GM23338 (cell line): Measurements from ENCODE around the gene LCLAT1. TPM values are rescaled to one million over a fixed set of nuclear protein-coding genes. Genes with fewer than 3 reads are reported as not detected.

Source experiments
- ATAC-seq: fragments of 200-7000 bp; cut with Tn5 transposase; 3 replicates; pipeline ENCODE4 v1.9.1; 2020
- DNase-seq: peaks from one replicate; pipeline ENCODE4 v3.0.0-alpha.2; 2015; ENCODE audit warnings: low spot score
- H2AFZ ChIP-seq: fragments of 200-600 bp; sonication (generic); 2 replicates; pipeline ENCODE4 v1.8.0; 2016; ENCODE audit warnings: antibody characterized with exemption, mild to moderate bottlenecking, moderate library complexity
- H3F3A ChIP-seq: fragments of 200-600 bp; sonication (generic); replicated peaks from 2 replicates; pipeline ENCODE4 v1.8.0; 2017; ENCODE audit warnings: antibody characterized with exemption, mixed run types, low read depth
- H3K27ac ChIP-seq: fragments of 200-600 bp; sonication (generic); 2 replicates; pipeline ENCODE4 v1.6.1; 2016; ENCODE audit warnings: low read depth
- H3K27me3 ChIP-seq: fragments of 200-600 bp; sonication (generic); 2 replicates; pipeline ENCODE4 v1.8.0; 2016; ENCODE audit warnings: mild to moderate bottlenecking, mixed run types, moderate library complexity; ENCODE audit not compliant: insufficient read depth
- H3K36me3 ChIP-seq: fragments of 200-600 bp; sonication (generic); 2 replicates; pipeline ENCODE4 v1.8.0; 2016; ENCODE audit warnings: mild to moderate bottlenecking; ENCODE audit not compliant: insufficient read depth
- H3K4me1 ChIP-seq: fragments of 200-600 bp; sonication (generic); 2 replicates; pipeline ENCODE4 v1.8.0; 2016; ENCODE audit warnings: mild to moderate bottlenecking, moderate library complexity; ENCODE audit not compliant: insufficient read depth
- H3K4me2 ChIP-seq: fragments of 200-600 bp; sonication (generic); 2 replicates; pipeline ENCODE4 v1.7.1; 2017; ENCODE audit warnings: mixed run types
- H3K4me3 ChIP-seq: fragments of 200-600 bp; sonication (generic); 2 replicates; pipeline ENCODE4 v1.6.1; 2016; ENCODE audit warnings: mixed run types
- H3K79me2 ChIP-seq: fragments of 200-600 bp; sonication (generic); replicated peaks from 2 replicates; pipeline ENCODE4 v1.8.0; 2017; ENCODE audit warnings: mild to moderate bottlenecking; ENCODE audit not compliant: insufficient read depth
- H3K9me2 ChIP-seq: fragments of 200-600 bp; sonication (generic); 2 replicates; pipeline ENCODE4 v1.8.0; 2017; ENCODE audit not compliant: insufficient read depth
- H4K20me1 ChIP-seq: fragments of 200-600 bp; sonication (generic); replicated peaks from 2 replicates; pipeline ENCODE4 v1.8.0; 2017; ENCODE audit warnings: mild to moderate bottlenecking; ENCODE audit not compliant: insufficient read depth
- H3K27ac Mint-ChIP-seq: 2 replicates; pipeline ENCODE4 v1.8.0; 2020; ENCODE audit warnings: inconsistent platforms, mild to moderate bottlenecking, moderate library complexity, mixed read lengths
- H3K27me3 Mint-ChIP-seq: 3 replicates; pipeline ENCODE4 v1.8.0; 2022; ENCODE audit warnings: low read depth, mild to moderate bottlenecking, moderate library complexity, mixed read lengths, inconsistent platforms; ENCODE audit not compliant: insufficient read depth, poor library complexity
- H3K36me3 Mint-ChIP-seq: 3 replicates; pipeline ENCODE4 v1.8.0; 2021; ENCODE audit warnings: low read depth, mild to moderate bottlenecking, inconsistent platforms, moderate library complexity, mixed read lengths
- H3K4me1 Mint-ChIP-seq: 3 replicates; pipeline ENCODE4 v1.8.0; 2020; ENCODE audit warnings: mild to moderate bottlenecking, inconsistent platforms, mixed read lengths
- H3K4me3 Mint-ChIP-seq: 3 replicates; pipeline ENCODE4 v1.8.0; 2021; ENCODE audit warnings: moderate library complexity, mild to moderate bottlenecking, inconsistent platforms, mixed read lengths
- H3K9me3 Mint-ChIP-seq: 3 replicates; pipeline ENCODE4 v1.8.0; 2020; ENCODE audit warnings: moderate library complexity, mild to moderate bottlenecking, inconsistent platforms, mixed read lengths
- CREB1 ChIP-seq: fragments of 250-450 bp; sonication (Bioruptor Pico); IDR thresholded peaks from 2 replicates; pipeline ENCODE4 v1.5.0; 2020; ENCODE audit warnings: low read depth, mild to moderate bottlenecking, moderate library complexity
- CTCF ChIP-seq, 2 experiments: fragments of 200-600 bp in 1 of 2; sonication (generic) in 1 of 2; conservative IDR thresholded peaks; 2 replicates each; pipeline versions ENCODE4 v1.5.1 to v1.6.1; 2016 to 2017; ENCODE audit warnings: antibody characterized with exemption in 2 of 2, low read depth in 2 of 2, mild to moderate bottlenecking in 2 of 2, moderate library complexity in 1 of 2
- ETS1 ChIP-seq: IDR thresholded peaks from 2 replicates; pipeline ENCODE4 v1.6.1; 2016; ENCODE audit warnings: antibody characterized with exemption
- EZH2 ChIP-seq: fragments of 200-600 bp; sonication (generic); IDR thresholded peaks from one replicate; pipeline ENCODE4 v1.8.0; 2017; ENCODE audit warnings: antibody characterized with exemption, mild to moderate bottlenecking, low read depth; ENCODE audit not compliant: unreplicated experiment
- EZH2phosphoT487 ChIP-seq: fragments of 200-600 bp; sonication (generic); IDR thresholded peaks from one replicate; pipeline ENCODE4 v1.8.1; 2018; ENCODE audit warnings: antibody characterized with exemption; ENCODE audit not compliant: unreplicated experiment
- JUNB ChIP-seq: IDR thresholded peaks from one replicate; pipeline ENCODE4 v1.6.1; 2016; ENCODE audit warnings: antibody characterized with exemption; ENCODE audit not compliant: unreplicated experiment
- NANOG ChIP-seq: IDR thresholded peaks from 2 replicates; pipeline ENCODE4 v1.6.1; 2016; ENCODE audit warnings: antibody characterized with exemption, borderline replicate concordance
- POLR2AphosphoS5 ChIP-seq: IDR thresholded peaks from 2 replicates; pipeline ENCODE4 v1.6.1; 2016; ENCODE audit warnings: antibody characterized with exemption, low read depth
- REST ChIP-seq: IDR thresholded peaks from one replicate; pipeline ENCODE4 v1.6.1; 2018; ENCODE audit warnings: antibody characterized with exemption; ENCODE audit not compliant: unreplicated experiment
- STAT1 ChIP-seq: IDR thresholded peaks from one replicate; pipeline ENCODE4 v1.6.1; 2016; ENCODE audit warnings: antibody characterized with exemption; ENCODE audit not compliant: unreplicated experiment
- ZNF114 ChIP-seq: fragments of 250-450 bp; sonication (Bioruptor Pico); IDR thresholded peaks from 2 replicates; pipeline ENCODE4 v1.5.0; 2020; ENCODE audit warnings: mild to moderate bottlenecking, moderate library complexity
- ZNF331 ChIP-seq: fragments of 250-450 bp; sonication (Bioruptor Pico); IDR thresholded peaks from 2 replicates; pipeline ENCODE4 v1.5.0; 2020; ENCODE audit warnings: low read depth, mild to moderate bottlenecking, moderate library complexity
- polyA plus RNA-seq: library from polyadenylated mRNA; unstranded; fragments of >200 nt; fragmentation: Nextera tagmentation; extraction: Ambion mirVana; gene quantifications from 2 replicates; pipeline ENCODE4 v1.2.1, GENCODE V29; 2016
- total RNA-seq: library from RNA; depleted of rRNA; stranded (reverse); fragments of >200 nt; shearing (Covaris generic); gene quantifications from 2 replicates; pipeline ENCODE4 v1.2.3, GENCODE V29; 2014
- TF ChIP-seq, protein P1 (sequence below): fragments of 250-450 bp; sonication (Bioruptor Pico); IDR thresholded peaks from 2 replicates; pipeline ENCODE4 v1.5.0; 2020; ENCODE audit warnings: mild to moderate bottlenecking, moderate library complexity

The LCLAT1 gene
- total and polyA plus RNA-seq, 2 experiments from 2014 or later = 11.5 to 30.1 TPM

- Histone ChIP-seq H3K4me3 (no peak overlapping the region), H4K20me1 (no peaks in the 10 kb centered on the region), H3K4me1 (peaks cover 42% of the 10 kb centered on the region), H3K27me3 (no peaks in the 10 kb centered on the region), H3K79me2 (0 out of 2 replicates have a peak, but pooled peaks cover 3% of the 10 kb centered on the region), H2AFZ (no peak overlapping the region), H3K9me2 (no peaks in the 10 kb centered on the region), H3K27ac (no peak overlapping the region), H3K36me3 (no peaks in the 10 kb centered on the region), H3K4me2 (no peak overlapping the region), H3F3A (no peaks in the 10 kb centered on the region)
- DNase-seq (no peak), ATAC-seq (no peak)
- H3K27me3 Mint-ChIP-seq = peaks cover 5% of the 10 kb centered on the region
- no peak overlapping the region for H3K27ac Mint-ChIP-seq
- H3K36me3 Mint-ChIP-seq = peaks cover 7% of the 10 kb centered on the region; the same call in 2 of the 3 replicates
- H3K9me3 Mint-ChIP-seq = 0 out of 3 replicates have a peak, but pooled peaks cover 4% of the 10 kb centered on the region
- TF ChIP-seq EZH2 (no peak), NANOG (no peak), JUNB (no peak), ZNF331 (no peak), STAT1 (no peak), REST (no peak), CTCF (conservative IDR thresholded peaks at IDR 0.05; ENCODE audit: low read depth in 2 of 2) (no peak), CREB1 (CRISPR knock-in tag) (no peak), ETS1 (no peak), EZH2phosphoT487 (no peak), POLR2AphosphoS5 (no peak), ZNF114 (CRISPR knock-in tag) (no peak)
- TF ChIP-seq, protein P1, sequence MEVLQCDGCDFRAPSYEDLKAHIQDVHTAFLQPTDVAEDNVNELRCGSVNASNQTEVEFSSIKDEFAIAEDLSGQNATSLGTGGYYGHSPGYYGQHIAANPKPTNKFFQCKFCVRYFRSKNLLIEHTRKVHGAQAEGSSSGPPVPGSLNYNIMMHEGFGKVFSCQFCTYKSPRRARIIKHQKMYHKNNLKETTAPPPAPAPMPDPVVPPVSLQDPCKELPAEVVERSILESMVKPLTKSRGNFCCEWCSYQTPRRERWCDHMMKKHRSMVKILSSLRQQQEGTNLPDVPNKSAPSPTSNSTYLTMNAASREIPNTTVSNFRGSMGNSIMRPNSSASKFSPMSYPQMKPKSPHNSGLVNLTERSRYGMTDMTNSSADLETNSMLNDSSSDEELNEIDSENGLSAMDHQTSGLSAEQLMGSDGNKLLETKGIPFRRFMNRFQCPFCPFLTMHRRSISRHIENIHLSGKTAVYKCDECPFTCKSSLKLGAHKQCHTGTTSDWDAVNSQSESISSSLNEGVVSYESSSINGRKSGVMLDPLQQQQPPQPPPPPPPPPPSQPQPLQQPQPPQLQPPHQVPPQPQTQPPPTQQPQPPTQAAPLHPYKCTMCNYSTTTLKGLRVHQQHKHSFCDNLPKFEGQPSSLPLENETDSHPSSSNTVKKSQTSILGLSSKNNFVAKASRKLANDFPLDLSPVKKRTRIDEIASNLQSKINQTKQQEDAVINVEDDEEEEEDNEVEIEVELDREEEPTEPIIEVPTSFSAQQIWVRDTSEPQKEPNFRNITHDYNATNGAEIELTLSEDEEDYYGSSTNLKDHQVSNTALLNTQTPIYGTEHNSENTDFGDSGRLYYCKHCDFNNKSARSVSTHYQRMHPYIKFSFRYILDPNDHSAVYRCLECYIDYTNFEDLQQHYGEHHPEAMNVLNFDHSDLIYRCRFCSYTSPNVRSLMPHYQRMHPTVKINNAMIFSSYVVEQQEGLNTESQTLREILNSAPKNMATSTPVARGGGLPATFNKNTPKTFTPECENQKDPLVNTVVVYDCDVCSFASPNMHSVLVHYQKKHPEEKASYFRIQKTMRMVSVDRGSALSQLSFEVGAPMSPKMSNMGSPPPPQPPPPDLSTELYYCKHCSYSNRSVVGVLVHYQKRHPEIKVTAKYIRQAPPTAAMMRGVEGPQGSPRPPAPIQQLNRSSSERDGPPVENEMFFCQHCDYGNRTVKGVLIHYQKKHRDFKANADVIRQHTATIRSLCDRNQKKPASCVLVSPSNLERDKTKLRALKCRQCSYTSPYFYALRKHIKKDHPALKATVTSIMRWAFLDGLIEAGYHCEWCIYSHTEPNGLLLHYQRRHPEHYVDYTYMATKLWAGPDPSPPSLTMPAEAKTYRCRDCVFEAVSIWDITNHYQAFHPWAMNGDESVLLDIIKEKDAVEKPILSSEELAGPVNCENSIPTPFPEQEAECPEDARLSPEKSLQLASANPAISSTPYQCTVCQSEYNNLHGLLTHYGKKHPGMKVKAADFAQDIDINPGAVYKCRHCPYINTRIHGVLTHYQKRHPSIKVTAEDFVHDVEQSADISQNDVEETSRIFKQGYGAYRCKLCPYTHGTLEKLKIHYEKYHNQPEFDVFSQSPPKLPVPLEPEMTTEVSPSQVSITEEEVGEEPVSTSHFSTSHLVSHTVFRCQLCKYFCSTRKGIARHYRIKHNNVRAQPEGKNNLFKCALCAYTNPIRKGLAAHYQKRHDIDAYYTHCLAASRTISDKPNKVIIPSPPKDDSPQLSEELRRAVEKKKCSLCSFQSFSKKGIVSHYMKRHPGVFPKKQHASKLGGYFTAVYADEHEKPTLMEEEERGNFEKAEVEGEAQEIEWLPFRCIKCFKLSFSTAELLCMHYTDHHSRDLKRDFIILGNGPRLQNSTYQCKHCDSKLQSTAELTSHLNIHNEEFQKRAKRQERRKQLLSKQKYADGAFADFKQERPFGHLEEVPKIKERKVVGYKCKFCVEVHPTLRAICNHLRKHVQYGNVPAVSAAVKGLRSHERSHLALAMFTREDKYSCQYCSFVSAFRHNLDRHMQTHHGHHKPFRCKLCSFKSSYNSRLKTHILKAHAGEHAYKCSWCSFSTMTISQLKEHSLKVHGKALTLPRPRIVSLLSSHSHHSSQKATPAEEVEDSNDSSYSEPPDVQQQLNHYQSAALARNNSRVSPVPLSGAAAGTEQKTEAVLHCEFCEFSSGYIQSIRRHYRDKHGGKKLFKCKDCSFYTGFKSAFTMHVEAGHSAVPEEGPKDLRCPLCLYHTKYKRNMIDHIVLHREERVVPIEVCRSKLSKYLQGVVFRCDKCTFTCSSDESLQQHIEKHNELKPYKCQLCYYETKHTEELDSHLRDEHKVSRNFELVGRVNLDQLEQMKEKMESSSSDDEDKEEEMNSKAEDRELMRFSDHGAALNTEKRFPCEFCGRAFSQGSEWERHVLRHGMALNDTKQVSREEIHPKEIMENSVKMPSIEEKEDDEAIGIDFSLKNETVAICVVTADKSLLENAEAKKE (CRISPR knock-in tag) = no peak
- peaks cover 43% of the 10 kb centered on the region for H3K4me1 Mint-ChIP-seq
- H3K4me3 Mint-ChIP-seq = no peak overlapping the region
These were observed 161.6 kb downstream of the LCLAT1 start for GRCh38 chr2:30608643-30609042.
